SK-N-SH (cell line): ENCODE results near the gene CCNA1.

Source experiments
- CHD2 ChIP-seq: fragments of 150-350 bp; IDR thresholded peaks from 2 replicates; pipeline ENCODE4 v1.6.1; 2018; ENCODE audit warnings: low read length; ENCODE audit not compliant: partially characterized antibody
- EP300 ChIP-seq, 2 experiments: IDR thresholded peaks; 2 replicates each; pipeline versions ENCODE4 v1.4.0 to v1.6.1; 2012; ENCODE audit warnings: borderline replicate concordance in 1 of 2, low read depth in 1 of 2, low read length in 1 of 2
- EZH2phosphoT487 ChIP-seq: fragments of 200-600 bp; sonication (generic); IDR thresholded peaks from 2 replicates; pipeline ENCODE4 v1.6.1; 2017; ENCODE audit warnings: low read depth, mixed run types, mild to moderate bottlenecking, antibody characterized with exemption, moderate library complexity, borderline replicate concordance
- FOXM1 ChIP-seq: IDR thresholded peaks from 2 replicates; pipeline ENCODE4 v1.4.0; 2012; ENCODE audit warnings: low read depth, mild to moderate bottlenecking
- MAX ChIP-seq: IDR thresholded peaks from 2 replicates; pipeline ENCODE4 v1.4.0; 2012; ENCODE audit warnings: low read depth
- MXI1 ChIP-seq: IDR thresholded peaks from 2 replicates; pipeline ENCODE4 v1.6.1; 2012; ENCODE audit warnings: mild to moderate bottlenecking, low read depth, low read length, improper control_type of control experiment
- NFIC ChIP-seq: IDR thresholded peaks from 2 replicates; pipeline ENCODE4 v1.4.0; 2012; ENCODE audit warnings: borderline replicate concordance
- POLR2AphosphoS5 ChIP-seq: IDR thresholded peaks from 2 replicates; pipeline ENCODE4 v1.6.1; 2012; ENCODE audit warnings: low read depth, low read length
- SMC3 ChIP-seq: IDR thresholded peaks from 2 replicates; pipeline ENCODE4 v1.6.1; 2012; ENCODE audit warnings: low read depth, low read length, improper control_type of control experiment
- USF1 ChIP-seq: IDR thresholded peaks from 2 replicates; pipeline ENCODE4 v1.4.0; 2012; ENCODE audit warnings: low read depth, borderline replicate concordance
- YY1 ChIP-seq: IDR thresholded peaks from 2 replicates; pipeline ENCODE4 v1.4.0; 2012; ENCODE audit warnings: low read depth, mild to moderate bottlenecking
- TF ChIP-seq, protein P1 (sequence below): fragments of 200-600 bp; sonication (generic); IDR thresholded peaks from 2 replicates; pipeline ENCODE4 v1.6.1; 2017; ENCODE audit warnings: antibody characterized with exemption, mild to moderate bottlenecking, moderate library complexity
- TF ChIP-seq, protein P2 (sequence below): IDR thresholded peaks from 2 replicates; pipeline ENCODE4 v1.6.1; 2012; ENCODE audit warnings: mild to moderate bottlenecking, low read depth, low read length, moderate library complexity
- TF ChIP-seq, protein P3 (sequence below): IDR thresholded peaks from 2 replicates; pipeline ENCODE4 v1.4.0; 2012; ENCODE audit warnings: low read depth, borderline replicate concordance

GRCh38 chr13:36461506-36461905 lies 29.2 kb downstream of the CCNA1 start:
- TF ChIP-seq, protein P1, sequence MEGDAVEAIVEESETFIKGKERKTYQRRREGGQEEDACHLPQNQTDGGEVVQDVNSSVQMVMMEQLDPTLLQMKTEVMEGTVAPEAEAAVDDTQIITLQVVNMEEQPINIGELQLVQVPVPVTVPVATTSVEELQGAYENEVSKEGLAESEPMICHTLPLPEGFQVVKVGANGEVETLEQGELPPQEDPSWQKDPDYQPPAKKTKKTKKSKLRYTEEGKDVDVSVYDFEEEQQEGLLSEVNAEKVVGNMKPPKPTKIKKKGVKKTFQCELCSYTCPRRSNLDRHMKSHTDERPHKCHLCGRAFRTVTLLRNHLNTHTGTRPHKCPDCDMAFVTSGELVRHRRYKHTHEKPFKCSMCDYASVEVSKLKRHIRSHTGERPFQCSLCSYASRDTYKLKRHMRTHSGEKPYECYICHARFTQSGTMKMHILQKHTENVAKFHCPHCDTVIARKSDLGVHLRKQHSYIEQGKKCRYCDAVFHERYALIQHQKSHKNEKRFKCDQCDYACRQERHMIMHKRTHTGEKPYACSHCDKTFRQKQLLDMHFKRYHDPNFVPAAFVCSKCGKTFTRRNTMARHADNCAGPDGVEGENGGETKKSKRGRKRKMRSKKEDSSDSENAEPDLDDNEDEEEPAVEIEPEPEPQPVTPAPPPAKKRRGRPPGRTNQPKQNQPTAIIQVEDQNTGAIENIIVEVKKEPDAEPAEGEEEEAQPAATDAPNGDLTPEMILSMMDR: no peak
- no peak for TF ChIP-seq FOXM1
- TF ChIP-seq, protein P2, sequence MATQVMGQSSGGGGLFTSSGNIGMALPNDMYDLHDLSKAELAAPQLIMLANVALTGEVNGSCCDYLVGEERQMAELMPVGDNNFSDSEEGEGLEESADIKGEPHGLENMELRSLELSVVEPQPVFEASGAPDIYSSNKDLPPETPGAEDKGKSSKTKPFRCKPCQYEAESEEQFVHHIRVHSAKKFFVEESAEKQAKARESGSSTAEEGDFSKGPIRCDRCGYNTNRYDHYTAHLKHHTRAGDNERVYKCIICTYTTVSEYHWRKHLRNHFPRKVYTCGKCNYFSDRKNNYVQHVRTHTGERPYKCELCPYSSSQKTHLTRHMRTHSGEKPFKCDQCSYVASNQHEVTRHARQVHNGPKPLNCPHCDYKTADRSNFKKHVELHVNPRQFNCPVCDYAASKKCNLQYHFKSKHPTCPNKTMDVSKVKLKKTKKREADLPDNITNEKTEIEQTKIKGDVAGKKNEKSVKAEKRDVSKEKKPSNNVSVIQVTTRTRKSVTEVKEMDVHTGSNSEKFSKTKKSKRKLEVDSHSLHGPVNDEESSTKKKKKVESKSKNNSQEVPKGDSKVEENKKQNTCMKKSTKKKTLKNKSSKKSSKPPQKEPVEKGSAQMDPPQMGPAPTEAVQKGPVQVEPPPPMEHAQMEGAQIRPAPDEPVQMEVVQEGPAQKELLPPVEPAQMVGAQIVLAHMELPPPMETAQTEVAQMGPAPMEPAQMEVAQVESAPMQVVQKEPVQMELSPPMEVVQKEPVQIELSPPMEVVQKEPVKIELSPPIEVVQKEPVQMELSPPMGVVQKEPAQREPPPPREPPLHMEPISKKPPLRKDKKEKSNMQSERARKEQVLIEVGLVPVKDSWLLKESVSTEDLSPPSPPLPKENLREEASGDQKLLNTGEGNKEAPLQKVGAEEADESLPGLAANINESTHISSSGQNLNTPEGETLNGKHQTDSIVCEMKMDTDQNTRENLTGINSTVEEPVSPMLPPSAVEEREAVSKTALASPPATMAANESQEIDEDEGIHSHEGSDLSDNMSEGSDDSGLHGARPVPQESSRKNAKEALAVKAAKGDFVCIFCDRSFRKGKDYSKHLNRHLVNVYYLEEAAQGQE: no peak
- TF ChIP-seq MAX: no peak
- no peak for TF ChIP-seq SMC3
- TF ChIP-seq USF1: no peak
- TF ChIP-seq MXI1: no peak
- TF ChIP-seq EP300 (IDR thresholded peaks at IDR 0.05; ENCODE audit: borderline replicate concordance in 1 of 2, low read depth in 1 of 2, low read length in 1 of 2): no peak
- TF ChIP-seq EZH2phosphoT487: no peak
- TF ChIP-seq, protein P3, sequence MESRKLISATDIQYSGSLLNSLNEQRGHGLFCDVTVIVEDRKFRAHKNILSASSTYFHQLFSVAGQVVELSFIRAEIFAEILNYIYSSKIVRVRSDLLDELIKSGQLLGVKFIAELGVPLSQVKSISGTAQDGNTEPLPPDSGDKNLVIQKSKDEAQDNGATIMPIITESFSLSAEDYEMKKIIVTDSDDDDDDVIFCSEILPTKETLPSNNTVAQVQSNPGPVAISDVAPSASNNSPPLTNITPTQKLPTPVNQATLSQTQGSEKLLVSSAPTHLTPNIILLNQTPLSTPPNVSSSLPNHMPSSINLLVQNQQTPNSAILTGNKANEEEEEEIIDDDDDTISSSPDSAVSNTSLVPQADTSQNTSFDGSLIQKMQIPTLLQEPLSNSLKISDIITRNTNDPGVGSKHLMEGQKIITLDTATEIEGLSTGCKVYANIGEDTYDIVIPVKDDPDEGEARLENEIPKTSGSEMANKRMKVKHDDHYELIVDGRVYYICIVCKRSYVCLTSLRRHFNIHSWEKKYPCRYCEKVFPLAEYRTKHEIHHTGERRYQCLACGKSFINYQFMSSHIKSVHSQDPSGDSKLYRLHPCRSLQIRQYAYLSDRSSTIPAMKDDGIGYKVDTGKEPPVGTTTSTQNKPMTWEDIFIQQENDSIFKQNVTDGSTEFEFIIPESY: no peak
- no peak for TF ChIP-seq NFIC
- no peak for TF ChIP-seq CHD2
- TF ChIP-seq POLR2AphosphoS5: no peak
- no peak for TF ChIP-seq YY1
